Measurements from ENCODE around the gene UBA3.

Gene UBA3

DNA sequence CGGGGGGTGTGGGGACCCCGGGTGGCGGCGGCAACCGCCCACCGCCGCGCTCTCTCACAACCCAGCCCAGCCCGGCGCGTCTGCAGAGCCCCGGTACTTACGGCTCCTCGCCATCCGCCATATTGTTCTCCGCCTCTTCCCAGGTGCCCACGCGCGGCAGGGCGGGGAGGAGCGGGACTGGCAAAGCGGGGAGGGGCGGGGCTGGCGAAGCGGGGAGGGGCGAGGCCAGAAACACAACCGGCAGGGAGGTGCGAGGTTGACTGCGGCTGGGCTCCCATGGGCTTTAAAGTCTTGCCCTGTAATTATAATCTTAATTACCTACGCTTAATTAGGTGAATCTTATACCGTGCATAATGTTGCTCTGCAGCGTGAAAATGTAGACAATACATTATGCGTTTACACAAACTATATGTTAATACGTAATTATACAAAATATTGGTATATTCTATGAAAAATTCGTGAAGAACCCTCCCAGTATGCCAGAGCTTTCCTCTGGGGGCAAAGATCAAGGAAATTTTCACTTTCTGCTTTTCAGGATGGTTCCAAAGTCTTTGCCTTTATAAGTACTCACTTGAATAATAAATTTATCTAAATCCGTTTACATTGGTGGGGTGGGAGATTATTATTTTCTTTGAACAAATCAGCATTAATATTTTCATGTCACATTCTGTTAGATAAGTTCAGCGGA is at the start of gene UBA3:
Gene UBA3 (minus strand): TSS at position 133 of the 688 bp plus-strand sequence. CDS start 12 bp downstream, at position 121.
- DNase-seq: peak; percentile 90

GRCh38 chr3:69129531-69129930 is 49.4 kb upstream of the UBA3 start:
- no peak for DNase-seq

DNA sequence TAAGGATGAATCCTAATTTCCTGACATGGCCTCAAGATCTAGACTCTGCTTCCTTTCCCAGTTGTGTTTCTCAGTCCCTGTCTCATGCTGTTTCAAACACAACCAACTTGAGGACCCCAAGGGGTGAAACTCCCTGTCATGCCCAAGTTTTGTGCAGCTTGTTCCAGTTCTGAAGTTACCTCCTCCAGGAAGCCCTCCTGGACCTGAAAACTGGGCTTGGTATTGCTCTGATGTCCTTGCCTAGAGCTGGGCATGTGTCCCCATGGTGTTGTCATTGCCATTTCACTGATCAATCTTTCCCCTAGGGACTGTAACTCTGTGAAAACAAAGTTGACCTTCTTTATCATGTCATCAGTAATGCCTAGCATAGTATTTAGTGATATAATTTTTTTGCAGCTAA is 48.3 kb upstream of the UBA3 start:
- DNase-seq: no peak

DNA sequence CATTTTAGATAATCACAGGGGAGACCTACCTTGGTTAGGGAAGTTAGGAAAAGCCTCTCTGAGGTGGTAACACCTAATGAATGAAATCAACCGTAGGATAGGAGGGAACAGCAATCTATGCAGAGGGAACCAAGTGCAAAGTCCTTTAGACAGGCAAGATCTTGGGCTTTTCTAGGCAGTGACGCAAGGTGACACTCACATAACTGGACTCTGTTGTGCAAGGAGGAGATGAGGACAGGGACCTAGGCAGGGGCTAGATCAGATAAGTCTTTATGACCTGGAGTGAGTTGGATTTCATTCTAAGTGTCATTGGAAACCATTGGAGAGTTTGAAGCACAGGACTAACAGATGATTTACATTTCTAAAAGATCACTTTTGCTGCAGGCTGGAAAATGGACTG is 46.8 kb upstream of the UBA3 start:
- no peak for DNase-seq

DNA sequence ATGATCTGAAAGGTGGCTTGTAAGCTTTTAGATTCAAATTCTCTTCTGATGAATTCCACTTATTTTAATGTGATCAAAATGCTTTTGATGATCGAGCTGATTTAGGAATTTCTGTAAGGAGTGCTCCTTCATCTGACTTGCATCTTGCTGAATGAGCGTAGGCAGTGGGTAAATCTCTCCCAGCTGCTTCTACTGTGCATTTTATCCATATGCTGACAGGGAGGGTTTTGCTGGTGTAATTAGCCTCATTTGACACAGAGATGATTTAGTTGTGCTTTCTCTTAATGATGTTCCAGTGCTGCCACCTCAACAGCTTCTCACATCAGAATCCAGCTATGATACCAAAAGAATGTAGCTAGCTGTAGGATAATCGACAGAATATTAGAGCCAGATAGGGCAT is 46.1 kb upstream of the UBA3 start:
- DNase-seq: no peak

GRCh38 chr3:69122403-69122802 is 42.2 kb upstream of the UBA3 start, which contains the start of gene LMOD3:
LMOD3 (minus strand) TSS chr3:69122595; CDS start chr3:69122386, 209 bp downstream.
- no peak for DNase-seq

GRCh38 chr3:69121950-69122349 is 41.8 kb upstream of the UBA3 start:
- no peak for DNase-seq

GRCh38 chr3:69121513-69121912 is 41.3 kb upstream of the UBA3 start:
- DNase-seq: no peak

DNA sequence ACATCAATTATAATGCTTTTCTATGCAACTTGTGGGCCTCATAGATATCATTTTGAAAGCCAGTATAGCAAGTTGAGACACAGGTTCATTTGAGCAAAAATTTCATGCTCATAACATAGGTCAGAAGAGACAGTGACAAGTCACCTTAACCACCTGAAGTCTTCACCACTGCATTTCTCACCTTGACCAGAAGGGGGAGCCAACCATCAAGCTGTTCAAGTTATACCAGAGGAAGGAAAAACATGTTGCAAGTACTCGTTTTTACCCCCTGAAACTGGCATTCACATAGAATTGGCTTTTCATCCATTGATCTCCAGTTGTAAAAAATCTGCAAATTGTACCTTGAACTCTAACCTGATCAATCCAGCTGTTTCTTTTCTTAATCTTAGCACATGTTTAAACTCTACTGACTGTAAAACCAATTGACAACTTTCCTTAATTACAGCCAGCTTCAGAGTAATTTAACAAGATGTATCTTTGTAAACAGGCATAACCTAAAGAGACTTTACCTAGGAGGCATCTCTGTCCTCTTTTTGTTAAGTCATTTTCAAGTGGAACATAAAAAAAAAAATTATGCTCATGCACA is 40.8 kb upstream of the UBA3 start:
- DNase-seq: peak; percentile 86

DNA sequence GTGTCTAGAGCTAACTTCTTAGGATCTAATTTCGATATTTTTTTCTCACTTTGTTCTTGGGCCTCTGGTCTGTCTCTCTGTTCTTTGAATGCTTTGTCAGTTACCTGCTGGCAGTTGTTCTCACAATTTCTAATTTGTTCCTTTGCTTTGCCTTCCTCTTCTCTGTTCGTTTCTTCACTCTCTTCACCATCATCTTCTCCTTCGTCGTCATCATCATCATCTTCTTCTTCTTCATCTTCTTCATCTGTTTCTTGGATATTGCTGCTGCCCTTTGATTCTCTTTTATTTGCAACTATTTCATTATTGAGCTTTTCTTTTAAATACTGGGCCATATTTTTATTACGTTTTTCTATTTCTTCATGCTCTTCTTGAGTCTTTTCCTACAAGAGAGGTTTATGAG is 39.5 kb upstream of the UBA3 start:
- DNase-seq: no peak

GRCh38 chr3:69119138-69119537 is 39.0 kb upstream of the UBA3 start:
- no peak for DNase-seq

GRCh38 chr3:69118555-69118954 is 38.4 kb upstream of the UBA3 start:
- no peak for DNase-seq

- DNase-seq: no peak
These were observed 36.7 kb upstream of the UBA3 start for GRCh38 chr3:69116897-69117296.

GRCh38 chr3:69116162-69116561 is 36.0 kb upstream of the UBA3 start:
- DNase-seq: no peak

GRCh38 chr3:69115731-69116130 is 35.6 kb upstream of the UBA3 start:
- DNase-seq: no peak

GRCh38 chr3:69113536-69113935 is 33.4 kb upstream of the UBA3 start:
- no peak for DNase-seq

- no peak for DNase-seq
These were observed 30.9 kb upstream of the UBA3 start for GRCh38 chr3:69110941-69111546.

DNA sequence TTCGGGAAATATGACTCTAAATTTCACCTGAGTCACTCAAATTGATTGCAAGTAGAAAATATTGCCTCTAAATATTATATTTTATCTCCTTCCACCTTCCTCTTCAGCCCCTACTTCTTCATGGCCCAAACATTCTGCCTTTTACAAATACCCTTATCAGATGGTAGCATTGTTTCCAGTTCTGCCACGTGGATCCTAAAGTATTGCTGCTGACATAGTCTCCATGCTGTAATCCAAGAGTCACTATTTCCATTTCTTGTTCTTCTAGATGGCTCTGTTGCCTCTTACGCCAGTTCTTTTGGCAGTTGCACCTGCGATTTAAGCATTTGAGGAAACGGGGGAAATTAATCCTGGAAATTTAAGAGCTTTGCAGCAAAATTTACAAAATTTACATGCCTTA is 28.6 kb upstream of the UBA3 start:
- DNase-seq: no peak

- DNase-seq: no peak
These were observed 27.7 kb upstream of the UBA3 start for GRCh38 chr3:69107841-69108240.

DNA sequence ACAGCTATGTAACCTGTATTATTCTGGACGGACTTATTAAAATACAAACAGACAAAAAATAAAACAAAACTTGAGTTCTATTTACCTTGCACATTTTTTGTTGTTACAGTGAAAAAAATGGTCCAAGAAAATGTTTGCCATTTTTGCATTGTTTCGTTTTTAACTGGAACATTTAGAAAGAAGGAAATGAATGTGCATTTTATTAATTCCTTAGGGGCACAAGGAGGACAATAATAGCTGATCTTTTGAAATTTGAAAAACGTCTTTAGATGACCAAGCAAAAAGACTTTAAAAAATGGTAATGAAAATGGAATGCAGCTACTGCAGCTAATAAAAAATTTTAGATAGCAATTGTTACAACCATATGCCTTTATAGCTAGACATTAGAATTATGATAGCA is 25.2 kb upstream of the UBA3 start:
- DNase-seq: no peak

GRCh38 chr3:69104586-69104985 is 24.4 kb upstream of the UBA3 start:
- DNase-seq: no peak

- no peak for DNase-seq
These were observed 23.0 kb upstream of the UBA3 start for GRCh38 chr3:69103123-69103522.

DNA sequence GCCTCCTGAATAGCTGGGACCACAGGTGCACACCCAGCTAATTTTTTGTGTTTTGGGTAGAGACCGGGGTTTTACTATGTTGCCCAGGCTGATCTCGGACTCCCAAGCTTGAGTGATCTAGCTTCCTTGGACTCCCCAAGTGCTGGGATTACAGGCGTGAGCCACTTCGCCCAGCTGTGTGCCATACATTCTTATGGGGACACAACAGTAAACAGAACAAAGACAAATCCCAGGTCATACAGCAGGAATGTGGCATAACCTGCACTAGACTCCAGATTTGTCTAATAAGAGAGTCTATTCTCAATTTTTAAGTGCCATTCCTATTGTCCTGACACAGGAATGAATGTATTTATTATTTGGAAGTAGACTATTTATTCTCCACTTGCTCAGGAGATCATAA is 22.2 kb upstream of the UBA3 start:
- no peak for DNase-seq

GRCh38 chr3:69099576-69099975 is 19.4 kb upstream of the UBA3 start:
- no peak for DNase-seq

All from activated gamma-delta T cell treated with Interleukin-2 at 50 U/mL for 16 hours (primary cell).